ENCODE results near the gene BAHCC1. TPM values are rescaled to one million over a fixed set of nuclear protein-coding genes. Genes with fewer than 3 reads are reported as not detected.

BAHCC1 gene
- total and polyA plus RNA-seq, 9 of the 15 experiments (the other 6 are each of a cell fraction or from before 2014, with no cell fraction given), result 0.14 to 26.9 (median 5.0) TPM

GRCh38 chr17:81481073-81481799, 86.0 kb downstream of the BAHCC1 start (continued):
- TF ChIP-seq RBM34 (IDR thresholded peaks at IDR 0.05; ENCODE audit: borderline replicate concordance, insufficient read depth, low read length), result no peak
- no peak for TF ChIP-seq CC2D1A (IDR thresholded peaks at IDR 0.05)
- no peak for TF ChIP-seq HOMEZ (CRISPR knock-in tag; IDR thresholded peaks at IDR 0.05)
- 0 out of 2 replicates have a peak, but pooled peaks have one; percentile 16 for TF ChIP-seq ZNF263 (CRISPR knock-in tag; IDR thresholded peaks at IDR 0.05; ENCODE audit: borderline replicate concordance)
- TF ChIP-seq MYBL2 (IDR thresholded peaks at IDR 0.05; ENCODE audit: low read depth), result no peak
- TF ChIP-seq MYBL2 (CRISPR knock-in tag; IDR thresholded peaks at IDR 0.05; ENCODE audit: borderline replicate concordance), result no peak
- TF ChIP-seq PHTF2 (CRISPR knock-in tag; IDR thresholded peaks at IDR 0.05), result no peak
- TF ChIP-seq RBM39 (optimal IDR thresholded peaks at IDR 0.05; ENCODE audit: low read depth, low read length), result no peak
- TF ChIP-seq ZNF57 (CRISPR knock-in tag; IDR thresholded peaks at IDR 0.05), result no peak
- no peak for TF ChIP-seq MEF2A (IDR thresholded peaks at IDR 0.05; ENCODE audit: control insufficient read depth, low read depth, low read length)
- TF ChIP-seq FOXA1 (IDR thresholded peaks at IDR 0.05; ENCODE audit: borderline replicate concordance), result no peak
- peak; percentile 69 for TF ChIP-seq MXD1 (CRISPR knock-in tag; IDR thresholded peaks at IDR 0.05; ENCODE audit: borderline replicate concordance, poor library complexity, severe bottlenecking)
- TF ChIP-seq ZNF274 (IDR thresholded peaks at IDR 0.05; ENCODE audit: borderline replicate concordance, low read depth, low read length), result no peak
- no peak for TF ChIP-seq MBD1 (CRISPR knock-in tag; IDR thresholded peaks at IDR 0.05)
- TF ChIP-seq SFPQ (IDR thresholded peaks at IDR 0.05; ENCODE audit: low read depth, low read length), result no peak
- peak; percentile 86 for TF ChIP-seq MAX (CRISPR knock-in tag; IDR thresholded peaks at IDR 0.05)
- TF ChIP-seq ZNF174 (CRISPR knock-in tag; IDR thresholded peaks at IDR 0.05), result no peak
- TF ChIP-seq PPARD (CRISPR knock-in tag; IDR thresholded peaks at IDR 0.05), result no peak
- TF ChIP-seq ETS2 (tag; IDR thresholded peaks at IDR 0.05; ENCODE audit: borderline replicate concordance, poor library complexity, severe bottlenecking), result no peak
- TF ChIP-seq COPS2 (conservative IDR thresholded peaks at IDR 0.05), result no peak
- no peak; the same call in 1 of the 2 replicates for TF ChIP-seq ZSCAN29 (IDR thresholded peaks at IDR 0.05)
- TF ChIP-seq ZNF140 (CRISPR knock-in tag; IDR thresholded peaks at IDR 0.05), result no peak
- TF ChIP-seq TRIM24 (IDR thresholded peaks at IDR 0.05), result no peak
